ENCODE results near the gene FAM185A. TPM values are rescaled to one million over a fixed set of nuclear protein-coding genes. Genes with fewer than 3 reads are reported as not detected.

The FAM185A gene
- total RNA-seq, 2 experiments from 2014 or later, result 4.5 to 4.9 TPM

- Mint-ChIP-seq H3K36me3 (ENCODE audit: low read depth) (peaks cover 23% of the 10 kb centered on the region), H3K27ac (no peak overlapping the region), H3K4me1 (ENCODE audit: low read depth) (no peaks in the 10 kb centered on the region), H3K4me3 (no peak overlapping the region), H3K9me3 (peaks cover 3% of the 10 kb centered on the region), H3K27me3 (no peaks in the 10 kb centered on the region)
- DNase-seq, result no peak
- POLR2A ChIA-PET, result no interaction called here
- no peak for ATAC-seq (ENCODE audit: poor library complexity)
- Histone ChIP-seq H3K27ac (ENCODE audit: low read depth in 1 of 2, low read length in 2 of 2) (no peak overlapping the region), H3K9me3 (ENCODE audit: control insufficient read depth in 1 of 2, insufficient read depth in 1 of 2, low read length in 2 of 2) (no peaks in the 10 kb centered on the region), H3K4me1 (ENCODE audit: insufficient read depth, low read length) (no peaks in the 10 kb centered on the region), H3K36me3 (ENCODE audit: insufficient read depth, low read length) (no peaks in the 10 kb centered on the region), H3K4me3 (ENCODE audit: low read length) (no peak overlapping the region), H3K27me3 (ENCODE audit: control insufficient read depth in 1 of 2, insufficient read depth in 2 of 2, low read length in 2 of 2) (no peaks in the 10 kb centered on the region)
- CTCF ChIA-PET, result no interaction called here
- intact Hi-C loops (cut with DNase I, micrococcal nuclease), result no loop called here
- TF ChIP-seq, protein P1, sequence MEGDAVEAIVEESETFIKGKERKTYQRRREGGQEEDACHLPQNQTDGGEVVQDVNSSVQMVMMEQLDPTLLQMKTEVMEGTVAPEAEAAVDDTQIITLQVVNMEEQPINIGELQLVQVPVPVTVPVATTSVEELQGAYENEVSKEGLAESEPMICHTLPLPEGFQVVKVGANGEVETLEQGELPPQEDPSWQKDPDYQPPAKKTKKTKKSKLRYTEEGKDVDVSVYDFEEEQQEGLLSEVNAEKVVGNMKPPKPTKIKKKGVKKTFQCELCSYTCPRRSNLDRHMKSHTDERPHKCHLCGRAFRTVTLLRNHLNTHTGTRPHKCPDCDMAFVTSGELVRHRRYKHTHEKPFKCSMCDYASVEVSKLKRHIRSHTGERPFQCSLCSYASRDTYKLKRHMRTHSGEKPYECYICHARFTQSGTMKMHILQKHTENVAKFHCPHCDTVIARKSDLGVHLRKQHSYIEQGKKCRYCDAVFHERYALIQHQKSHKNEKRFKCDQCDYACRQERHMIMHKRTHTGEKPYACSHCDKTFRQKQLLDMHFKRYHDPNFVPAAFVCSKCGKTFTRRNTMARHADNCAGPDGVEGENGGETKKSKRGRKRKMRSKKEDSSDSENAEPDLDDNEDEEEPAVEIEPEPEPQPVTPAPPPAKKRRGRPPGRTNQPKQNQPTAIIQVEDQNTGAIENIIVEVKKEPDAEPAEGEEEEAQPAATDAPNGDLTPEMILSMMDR (IDR thresholded peaks at IDR 0.05), result no peak
These were observed 100.3 kb downstream of the FAM185A start for GRCh38 chr7:102849079-102849478.

- intact Hi-C loops (cut with DNase I, micrococcal nuclease), result no loop called here
- H3K27ac Mint-ChIP-seq, result no peak overlapping the region
- DNase-seq, result no peak
- no peak overlapping the region for H3K27ac ChIP-seq (ENCODE audit: low read depth in 1 of 2, low read length in 2 of 2)
- no peaks in the 10 kb centered on the region for H3K27me3 Mint-ChIP-seq
- peaks cover 23% of the 10 kb centered on the region for H3K36me3 Mint-ChIP-seq (ENCODE audit: low read depth)
- H3K4me1 Mint-ChIP-seq (ENCODE audit: low read depth), result no peaks in the 10 kb centered on the region
- peaks cover 3% of the 10 kb centered on the region for H3K9me3 Mint-ChIP-seq
- POLR2A ChIA-PET, result no interaction called here
- no peaks in the 10 kb centered on the region for H3K9me3 ChIP-seq (ENCODE audit: control insufficient read depth in 1 of 2, insufficient read depth in 1 of 2, low read length in 2 of 2)
- ATAC-seq (ENCODE audit: poor library complexity), result no peak
- H3K36me3 ChIP-seq (ENCODE audit: insufficient read depth, low read length), result no peaks in the 10 kb centered on the region
- H3K4me1 ChIP-seq (ENCODE audit: insufficient read depth, low read length), result no peaks in the 10 kb centered on the region
- CTCF ChIA-PET, result no interaction called here
- TF ChIP-seq, protein P1 (IDR thresholded peaks at IDR 0.05), result no peak
- H3K4me3 ChIP-seq (ENCODE audit: low read length), result no peak overlapping the region
- no peak overlapping the region for H3K4me3 Mint-ChIP-seq
- H3K27me3 ChIP-seq (ENCODE audit: control insufficient read depth in 1 of 2, insufficient read depth in 2 of 2, low read length in 2 of 2), result no peaks in the 10 kb centered on the region
These were observed 100.7 kb downstream of the FAM185A start for GRCh38 chr7:102849538-102849937.

DNA sequence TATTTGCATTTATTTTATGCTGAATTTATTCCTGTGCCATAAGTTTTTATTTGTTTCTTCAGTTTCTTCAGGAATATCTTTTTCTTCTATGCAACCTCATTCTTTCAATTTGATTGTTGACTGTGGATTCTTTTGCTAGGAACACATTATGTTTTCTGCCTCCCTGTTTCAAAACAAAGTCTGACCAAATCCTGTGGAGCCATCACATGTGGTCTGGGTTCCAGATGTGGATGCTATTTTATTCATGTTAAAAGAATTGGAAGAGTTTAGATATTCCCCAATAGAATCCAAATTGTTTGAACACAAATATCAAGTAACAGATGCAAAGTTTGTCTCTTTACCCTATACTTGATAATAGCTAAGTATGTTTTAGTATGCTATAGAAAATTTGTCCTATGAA, 107.2 kb downstream of the FAM185A start:
- H3K4me1 Mint-ChIP-seq (ENCODE audit: low read depth), result no peaks in the 10 kb centered on the region
- H3K27me3 Mint-ChIP-seq, result no peaks in the 10 kb centered on the region
- Histone ChIP-seq H3K27ac (ENCODE audit: low read depth in 1 of 2, low read length in 2 of 2) (no peak overlapping the region), H3K9me3 (ENCODE audit: control insufficient read depth in 1 of 2, insufficient read depth in 1 of 2, low read length in 2 of 2) (no peaks in the 10 kb centered on the region), H3K27me3 (ENCODE audit: control insufficient read depth in 1 of 2, insufficient read depth in 2 of 2, low read length in 2 of 2) (no peaks in the 10 kb centered on the region), H3K4me1 (ENCODE audit: insufficient read depth, low read length) (no peaks in the 10 kb centered on the region), H3K36me3 (ENCODE audit: insufficient read depth, low read length) (no peaks in the 10 kb centered on the region), H3K4me3 (ENCODE audit: low read length) (no peak overlapping the region)
- intact Hi-C loops (cut with DNase I, micrococcal nuclease), result no loop called here
- CTCF ChIA-PET, result no interaction called here
- no peak overlapping the region for H3K27ac Mint-ChIP-seq
- peaks cover 6% of the 10 kb centered on the region for H3K9me3 Mint-ChIP-seq
- H3K4me3 Mint-ChIP-seq, result no peak overlapping the region
- TF ChIP-seq, protein P1 (IDR thresholded peaks at IDR 0.05), result no peak
- peaks cover 15% of the 10 kb centered on the region for H3K36me3 Mint-ChIP-seq (ENCODE audit: low read depth)
- POLR2A ChIA-PET, result no interaction called here
- ATAC-seq (ENCODE audit: poor library complexity) (no peak), DNase-seq (no peak)

Other genes starting within 250 kb of the FAM185A start
- 10 to 100 TPM; 31.9 to 40.7 TPM for gene RASA4B, start 231.2 kb upstream of the FAM185A start, total RNA-seq
- gene UPK3BL2, start 205.3 kb upstream of the FAM185A start, total RNA-seq, result 100 to 1,000 TPM; 115 to 122 TPM
- under 1 TPM; 0.33 to 0.36 TPM for gene SPDYE2, start 197.8 kb upstream of the FAM185A start, total RNA-seq
- 10 to 100 TPM; 82.5 to 90.6 TPM for gene POLR2J3, start 176.4 kb upstream of the FAM185A start, total RNA-seq
- 10 to 100 TPM; 37.8 to 42.1 TPM for gene RASA4, start 132.2 kb upstream of the FAM185A start, total RNA-seq
- gene UPK3BL1, start 106.2 kb upstream of the FAM185A start, total RNA-seq, result 10 to 100 TPM; 27.2 to 28.4 TPM
- gene SPDYE2B, start 98.7 kb upstream of the FAM185A start, total RNA-seq, result not detected
- gene POLR2J2, start 77.3 kb upstream of the FAM185A start, total RNA-seq, result 10 to 100 TPM; 76.6 to 81.3 TPM
- gene LRRC17, start 164.0 kb downstream of the FAM185A start, total RNA-seq, result under 1 TPM in 1 of 2 experiments, not detected in 1; 0.22 TPM

All from CD4-positive, alpha-beta T cell (primary cell).